GM21360 (cell line): ENCODE results near the gene FES.
"Not testable (repeated sequence)": the region's sequence is repeated elsewhere in the genome, so short reads cannot be mapped to it uniquely, and the experiment has no call there.

Experiments used
- ATAC-seq: cut with Tn5 transposase; IDR thresholded peaks from one replicate; pipeline ENCODE4 v1.9.1; 2021; ENCODE audit warnings: mild to moderate bottlenecking, moderate library complexity; ENCODE audit not compliant: unreplicated experiment

Gene FES

DNA sequence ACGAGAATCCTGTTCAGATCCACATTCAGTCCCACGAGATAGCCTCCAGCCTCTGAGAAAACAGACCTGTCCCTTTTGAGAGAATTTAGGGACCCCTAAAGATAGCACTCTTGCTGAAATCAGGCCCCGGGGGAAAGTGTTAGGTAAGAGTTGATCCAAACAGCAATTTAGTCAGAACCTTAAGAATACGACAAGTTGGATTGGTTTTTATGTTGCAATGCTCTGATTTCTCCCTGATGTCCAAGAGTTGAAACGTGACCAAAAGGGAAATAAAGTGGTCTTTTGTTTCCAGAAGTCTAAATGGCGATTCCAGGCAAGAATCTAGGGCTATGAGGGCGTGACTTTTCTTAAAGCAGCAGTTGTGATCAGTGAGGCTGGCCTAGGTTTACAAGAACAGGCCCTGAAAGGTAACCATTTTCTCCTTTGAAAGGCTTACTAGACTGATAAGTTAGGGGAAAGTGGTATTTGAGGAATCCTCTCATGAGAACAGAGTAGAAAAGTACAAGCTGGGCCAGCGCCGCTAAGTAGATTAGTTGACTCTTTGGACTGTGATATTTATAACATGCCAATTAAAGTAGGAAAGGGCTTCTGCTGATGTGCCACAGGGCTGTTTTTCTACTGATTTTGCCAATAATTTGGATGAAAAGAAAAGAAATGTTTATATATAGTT lies 23.7 kb downstream of the FES start:
- no peak for ATAC-seq

DNA sequence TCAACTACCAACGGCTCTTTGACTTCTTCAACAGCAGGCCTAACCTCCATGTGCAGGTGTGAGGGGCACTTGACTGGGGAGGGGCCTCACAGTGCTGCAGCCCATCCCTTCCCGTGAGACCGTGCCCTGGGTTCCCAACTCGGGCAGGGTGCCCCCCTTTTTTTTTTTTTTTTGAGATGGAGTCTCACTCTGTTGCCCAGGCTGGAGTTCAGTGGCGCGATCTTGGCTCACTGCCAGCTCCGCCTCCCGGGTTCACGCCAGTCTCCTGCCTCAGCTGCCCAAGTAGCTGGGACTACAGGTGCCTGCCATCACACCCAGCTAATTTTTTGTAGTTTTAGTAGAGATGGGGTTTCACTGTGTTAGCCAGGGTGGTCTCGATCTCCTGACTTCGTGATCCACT lies 25.1 kb downstream of the FES start:
- not testable (repeated sequence) for ATAC-seq

DNA sequence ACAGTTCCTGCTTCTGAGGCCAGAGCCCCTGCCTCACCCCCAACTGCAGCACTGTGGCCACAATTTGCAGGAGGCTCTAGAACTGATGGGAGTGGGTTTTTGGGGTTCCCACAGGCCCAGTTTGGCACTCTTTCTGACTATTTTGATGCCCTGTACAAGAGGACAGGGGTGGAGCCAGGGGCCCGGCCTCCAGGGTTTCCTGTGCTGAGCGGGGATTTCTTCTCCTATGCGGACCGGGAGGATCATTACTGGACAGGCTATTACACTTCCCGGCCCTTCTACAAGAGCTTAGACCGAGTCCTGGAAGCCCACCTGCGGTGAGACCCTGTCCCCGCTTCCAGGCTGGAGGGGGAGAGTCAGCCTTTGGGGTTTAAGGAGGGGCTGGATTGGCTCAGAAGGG lies 25.7 kb downstream of the FES start:
- no peak for ATAC-seq

DNA sequence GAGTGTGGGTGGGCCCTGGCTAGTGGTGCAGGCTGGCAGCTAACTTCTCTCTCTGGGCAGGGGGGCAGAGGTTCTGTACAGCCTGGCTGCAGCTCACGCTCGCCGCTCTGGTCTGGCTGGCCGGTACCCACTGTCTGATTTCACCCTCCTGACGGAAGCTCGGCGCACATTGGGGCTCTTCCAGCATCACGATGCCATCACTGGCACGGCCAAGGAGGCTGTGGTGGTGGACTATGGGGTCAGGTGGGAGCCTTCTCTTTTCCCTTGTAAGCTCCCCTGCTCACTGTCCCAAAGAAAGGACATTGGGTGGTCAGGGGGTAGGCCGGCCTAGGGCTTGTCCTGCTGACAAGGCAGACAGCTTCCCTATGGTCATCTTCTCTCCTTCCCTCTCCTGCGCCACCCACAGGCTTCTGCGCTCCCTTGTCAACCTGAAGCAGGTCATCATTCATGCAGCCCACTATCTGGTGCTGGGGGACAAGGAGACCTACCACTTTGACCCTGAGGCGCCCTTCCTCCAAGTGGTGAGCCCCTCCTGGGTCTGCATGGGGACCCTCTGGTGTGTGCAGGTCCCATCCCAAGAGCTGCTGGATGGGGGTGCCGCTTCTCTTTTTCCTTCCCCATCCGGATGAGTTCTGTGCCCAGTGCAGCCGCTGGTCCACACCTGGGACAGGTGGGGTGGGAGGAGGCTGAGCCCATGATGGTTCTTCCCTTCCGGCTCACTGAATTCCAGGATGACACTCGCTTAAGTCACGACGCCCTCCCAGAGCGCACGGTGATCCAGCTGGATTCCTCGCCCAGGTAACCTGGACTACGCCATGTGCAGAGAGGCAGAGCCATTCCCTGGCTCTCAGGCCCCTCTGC lies 26.4 kb downstream of the FES start:
- no peak for ATAC-seq

DNA sequence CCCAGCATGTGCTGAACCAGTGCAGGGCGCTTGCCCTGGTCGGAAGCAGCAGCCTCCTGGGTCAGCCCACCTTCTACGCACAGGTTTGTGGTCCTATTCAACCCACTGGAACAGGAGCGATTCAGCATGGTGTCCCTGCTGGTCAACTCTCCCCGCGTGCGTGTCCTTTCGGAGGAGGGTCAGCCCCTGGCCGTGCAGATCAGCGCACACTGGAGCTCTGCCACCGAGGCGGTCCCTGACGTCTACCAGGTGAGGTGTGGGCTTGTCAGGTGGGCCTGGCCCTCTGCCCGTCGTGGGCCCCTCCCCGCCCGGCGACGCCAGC lies 27.0 kb downstream of the FES start:
- no peak for ATAC-seq

DNA sequence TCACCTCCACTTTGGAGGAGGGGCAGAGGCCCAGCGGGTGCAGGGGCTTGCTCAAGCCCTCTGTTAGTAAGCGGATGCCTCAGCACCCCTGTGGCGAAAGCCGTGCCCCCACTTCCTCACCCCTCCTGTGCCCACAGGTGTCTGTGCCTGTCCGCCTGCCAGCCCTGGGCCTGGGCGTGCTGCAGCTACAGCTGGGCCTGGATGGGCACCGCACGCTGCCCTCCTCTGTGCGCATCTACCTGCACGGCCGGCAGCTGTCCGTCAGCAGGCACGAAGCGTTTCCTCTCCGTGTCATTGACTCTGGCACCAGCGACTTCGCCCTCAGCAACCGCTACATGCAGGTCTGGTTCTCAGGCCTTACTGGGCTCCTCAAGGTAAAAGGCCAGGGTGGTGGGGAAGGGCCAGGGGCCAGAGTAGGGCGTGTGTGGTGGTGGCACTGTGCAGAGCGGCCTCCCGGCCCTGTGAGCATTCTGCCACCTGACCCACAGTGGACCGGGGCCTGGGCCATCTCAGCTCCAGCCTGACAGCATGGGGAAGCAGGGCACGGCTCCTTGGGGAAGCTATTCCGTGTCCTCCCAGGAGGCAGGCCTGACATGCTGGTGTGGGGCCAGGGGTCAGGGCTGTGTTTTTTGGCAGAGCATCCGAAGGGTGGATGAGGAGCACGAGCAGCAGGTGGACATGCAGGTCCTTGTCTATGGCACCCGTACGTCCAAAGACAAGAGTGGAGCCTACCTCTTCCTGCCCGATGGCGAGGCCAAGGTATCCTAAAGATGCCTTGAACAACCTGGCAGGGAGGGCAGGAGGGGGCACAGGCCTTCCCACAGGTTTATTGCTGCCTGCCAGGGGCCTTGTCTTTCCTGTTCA lies 27.8 kb downstream of the FES start:
- no peak for ATAC-seq

DNA sequence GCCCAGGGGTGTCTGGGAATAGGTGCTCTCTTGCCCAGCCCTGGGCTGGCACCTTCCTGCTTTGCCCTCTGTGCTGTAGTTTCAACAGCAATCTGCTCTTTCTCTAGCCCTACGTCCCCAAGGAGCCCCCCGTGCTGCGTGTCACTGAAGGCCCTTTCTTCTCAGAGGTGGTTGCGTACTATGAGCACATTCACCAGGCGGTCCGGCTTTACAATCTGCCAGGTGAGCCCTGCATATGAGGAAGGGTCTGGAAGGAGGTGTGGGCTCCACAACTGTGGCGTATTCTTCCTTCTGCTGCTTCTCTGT lies 28.4 kb downstream of the FES start:
- no peak for ATAC-seq

DNA sequence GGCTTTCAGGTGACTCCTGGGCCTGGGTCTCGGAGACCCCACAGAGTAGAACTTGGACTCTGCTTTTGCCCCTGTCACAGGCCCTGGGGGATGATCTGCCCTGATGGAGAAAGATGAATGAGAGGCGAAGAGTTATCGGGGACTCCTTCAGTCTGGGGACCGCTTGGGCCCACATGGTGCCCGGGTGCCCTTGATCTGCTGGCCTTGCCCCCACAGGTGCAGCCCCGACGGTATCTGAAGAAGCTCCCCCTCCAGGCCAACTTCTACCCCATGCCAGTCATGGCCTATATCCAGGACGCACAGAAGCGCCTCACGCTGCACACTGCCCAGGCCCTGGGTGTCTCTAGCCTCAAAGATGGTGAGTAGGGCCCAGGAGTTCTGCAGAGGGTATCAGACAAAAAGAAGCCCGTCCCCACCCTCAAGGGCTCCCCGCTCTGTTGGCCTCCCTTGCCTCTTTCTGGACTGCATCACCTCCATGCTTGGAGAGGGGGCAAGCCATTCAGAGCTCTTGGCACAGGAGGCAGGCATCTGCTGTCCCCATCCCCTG lies 29.2 kb downstream of the FES start:
- ATAC-seq: no peak

DNA sequence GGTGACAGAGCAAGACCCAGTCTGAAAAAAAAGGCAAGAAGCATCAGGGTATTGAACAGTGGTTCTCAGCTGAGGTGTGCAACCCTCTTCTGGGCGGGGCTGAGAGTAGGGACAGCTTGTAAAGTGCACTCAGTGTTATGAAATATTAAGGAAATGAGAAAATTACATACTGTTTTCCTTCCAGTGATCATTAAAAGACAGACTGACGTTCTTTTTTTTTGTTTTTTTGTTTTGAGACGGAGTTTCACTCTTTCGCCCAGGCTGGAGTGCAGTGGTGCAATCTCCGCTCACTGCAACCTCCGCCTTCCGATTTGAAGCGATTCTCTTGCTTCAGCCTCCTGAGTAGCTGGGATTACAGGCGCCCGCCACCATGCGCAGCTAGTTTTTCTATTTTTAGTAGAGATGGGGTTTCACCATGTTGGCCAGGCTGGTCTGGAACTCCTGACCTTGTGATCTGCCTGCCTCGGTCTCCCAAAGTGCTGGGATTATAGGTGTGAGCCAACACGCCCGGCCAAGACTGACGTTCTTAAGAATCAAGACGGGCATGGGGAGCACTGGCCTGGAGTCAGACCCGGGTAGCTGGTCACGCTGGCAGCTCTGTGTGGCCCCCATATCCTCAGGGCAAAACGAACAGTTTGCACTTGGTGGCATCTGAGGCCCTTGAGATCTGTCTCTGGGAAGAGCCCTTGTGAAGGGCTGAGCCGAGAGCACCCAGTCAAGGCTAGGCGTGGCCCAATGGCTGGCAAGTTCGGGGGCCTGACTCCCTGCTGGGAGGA lies 30.2 kb downstream of the FES start:
- ATAC-seq: no peak

DNA sequence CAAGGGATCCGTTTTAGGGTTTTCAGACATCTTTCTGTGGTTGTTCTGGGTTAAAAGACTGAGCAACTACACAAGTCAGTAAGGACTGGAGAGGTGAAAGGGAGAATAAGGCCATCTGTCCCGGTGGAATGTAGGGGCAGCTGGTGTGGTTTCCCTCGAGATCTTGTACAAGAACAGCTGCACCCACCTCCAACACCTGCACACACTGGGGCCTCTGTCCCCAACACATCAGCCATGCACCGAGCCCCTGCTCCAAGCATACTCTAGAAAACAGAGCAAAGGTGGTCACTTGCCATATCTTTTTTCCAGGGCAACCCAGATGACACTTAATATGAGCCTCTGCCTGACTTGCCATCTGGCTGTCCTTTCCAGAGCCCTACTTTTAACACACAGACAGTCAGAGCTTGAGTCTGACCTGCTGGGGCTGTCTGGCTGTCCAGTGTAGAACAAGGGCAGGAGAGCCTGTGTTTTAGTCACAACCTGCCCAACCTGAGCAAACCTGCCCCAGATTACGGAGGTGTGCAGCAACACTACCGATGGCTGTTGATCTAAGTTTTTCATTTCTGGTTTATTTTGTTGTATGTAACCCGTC lies 31.0 kb downstream of the FES start:
- no peak for ATAC-seq

DNA sequence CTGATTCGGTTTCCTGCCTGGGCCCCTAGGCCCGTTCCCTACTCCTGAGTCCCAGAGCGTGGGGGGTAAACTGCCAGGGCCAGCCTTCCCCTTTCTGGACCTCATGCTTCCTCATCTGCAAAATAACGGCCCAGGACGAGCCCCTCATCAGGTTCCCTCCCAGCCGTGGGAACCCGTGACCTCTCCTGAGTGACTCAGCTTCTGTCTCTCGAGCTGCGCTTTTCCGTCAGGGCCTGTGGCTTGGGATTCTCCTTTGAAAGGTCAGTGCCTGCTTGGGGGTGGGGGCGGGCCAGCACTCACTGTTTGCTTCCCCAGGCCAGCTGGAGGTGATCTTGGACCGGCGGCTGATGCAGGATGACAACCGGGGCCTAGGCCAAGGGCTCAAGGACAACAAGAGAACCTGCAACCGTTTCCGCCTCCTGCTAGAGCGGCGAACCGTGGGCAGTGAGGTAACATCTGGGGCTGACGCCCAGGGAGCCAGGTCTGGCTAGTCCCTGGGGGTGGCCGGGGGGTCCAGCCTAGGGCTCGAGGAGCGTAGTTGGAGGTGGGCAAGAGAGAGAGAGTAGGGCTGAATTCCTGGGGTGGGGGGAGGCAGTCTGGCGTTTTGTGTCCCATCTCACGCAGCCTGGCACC lies 31.6 kb downstream of the FES start:
- no peak for ATAC-seq

DNA sequence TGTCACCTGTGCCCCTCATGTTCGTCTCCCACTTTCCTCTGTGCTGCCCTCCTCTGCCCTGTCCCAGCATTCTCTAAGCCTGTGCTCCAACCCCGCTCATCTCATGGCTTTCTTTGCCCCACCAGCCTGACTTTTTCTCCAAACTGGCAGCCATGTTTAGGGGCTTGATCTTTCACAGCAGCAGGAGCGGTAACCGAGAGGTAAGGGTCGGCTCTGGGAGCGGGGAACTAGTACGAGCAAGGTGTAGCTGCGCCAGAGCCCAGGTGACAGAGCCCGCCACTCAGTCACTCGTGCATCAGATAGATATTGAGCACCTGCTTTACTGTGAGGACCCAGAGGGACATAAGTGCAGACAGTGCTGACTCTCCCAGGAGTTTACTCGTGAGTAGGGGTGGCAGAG lies 32.2 kb downstream of the FES start:
- ATAC-seq: no peak

DNA sequence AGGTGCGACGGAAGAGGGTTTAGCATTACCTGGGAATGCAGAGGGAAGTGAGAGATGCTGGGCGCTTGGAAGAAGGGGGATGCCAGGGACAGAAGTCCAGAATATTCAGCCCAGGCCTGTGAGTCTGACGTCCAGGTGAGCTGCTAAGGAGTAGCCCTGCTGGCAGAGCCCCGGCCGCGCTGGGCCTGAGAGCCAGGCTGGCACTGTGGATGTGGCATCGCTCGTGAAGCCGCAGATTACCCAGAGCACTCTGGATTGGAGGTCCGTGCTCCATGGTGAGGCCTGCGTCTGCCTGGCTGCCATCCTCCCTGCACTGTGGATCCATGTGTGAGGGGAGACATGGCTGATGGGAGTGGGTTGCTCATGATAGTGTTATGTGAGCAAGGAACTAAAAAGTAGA lies 33.3 kb downstream of the FES start:
- ATAC-seq: no peak

DNA sequence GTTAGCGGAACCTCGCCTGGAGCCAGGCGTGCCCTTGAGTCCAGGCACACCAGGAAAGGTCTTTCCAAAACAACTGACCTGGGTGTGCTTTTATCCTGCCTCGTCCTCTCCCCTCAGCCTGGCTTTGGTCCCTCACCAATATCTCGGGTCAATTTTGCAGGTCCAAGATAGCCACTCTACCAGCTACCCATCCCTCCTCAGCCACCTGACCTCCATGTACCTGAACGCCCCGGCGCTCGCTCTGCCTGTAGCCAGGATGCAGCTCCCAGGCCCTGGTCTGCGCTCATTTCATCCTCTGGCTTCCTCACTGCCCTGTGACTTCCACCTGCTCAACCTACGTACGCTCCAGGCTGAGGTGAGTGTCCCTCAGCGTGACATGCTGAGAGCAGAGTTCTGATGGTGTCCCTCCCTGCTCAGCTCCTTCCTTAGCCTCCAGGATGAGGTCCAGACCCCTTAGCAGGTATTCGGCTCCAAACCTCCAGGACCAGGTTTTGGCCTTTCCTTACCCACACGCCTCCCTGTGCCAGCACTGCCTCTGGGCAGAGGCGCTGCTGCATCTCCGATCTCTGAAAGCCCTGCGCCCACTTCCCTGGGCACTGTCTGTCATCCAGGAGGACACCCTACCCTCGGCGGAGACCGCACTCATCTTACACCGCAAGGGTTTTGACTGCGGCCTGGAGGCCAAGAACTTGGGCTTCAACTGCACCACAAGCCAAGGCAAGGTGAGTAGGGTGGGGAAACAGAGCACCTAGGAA lies 33.9 kb downstream of the FES start:
- ATAC-seq: no peak

DNA sequence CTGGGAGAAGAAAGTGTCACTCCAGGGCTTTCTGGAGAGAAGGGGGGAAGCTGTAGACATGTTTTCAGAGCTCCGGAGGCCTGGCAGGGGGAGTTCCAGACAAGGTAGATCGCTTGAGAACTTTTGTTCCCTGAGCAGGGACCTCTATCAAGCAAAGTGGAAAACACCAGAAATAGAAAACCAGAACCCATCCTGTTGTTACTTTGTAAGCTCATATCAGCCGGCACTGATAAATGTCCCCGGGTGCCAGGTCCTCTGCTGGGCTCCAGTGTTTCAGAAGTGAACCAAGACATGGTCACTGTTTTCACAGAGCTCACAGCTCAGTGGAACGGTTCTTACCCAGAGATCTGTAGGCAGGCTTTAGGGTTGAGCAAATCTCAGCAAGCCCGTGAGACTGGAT lies 34.5 kb downstream of the FES start:
- ATAC-seq: no peak

DNA sequence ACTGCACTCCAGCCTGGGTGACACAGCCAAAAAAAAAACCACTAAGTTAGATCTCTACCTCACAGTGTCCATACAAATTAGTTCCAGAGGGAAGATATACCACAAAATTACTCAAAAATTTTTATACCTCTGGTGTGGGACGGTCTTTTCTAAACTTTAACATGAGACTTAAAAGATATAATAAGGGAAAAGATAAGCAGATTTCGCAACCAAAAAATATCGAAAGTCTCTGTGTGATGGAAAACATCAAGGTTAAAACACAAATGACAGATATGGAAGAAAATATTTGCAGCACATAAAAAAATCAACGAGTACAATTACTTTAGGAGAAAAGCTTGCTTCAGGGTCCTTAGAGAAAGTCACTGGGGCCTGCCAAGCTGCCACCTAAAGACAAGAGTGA lies 37.6 kb downstream of the FES start:
- ATAC-seq: no peak

DNA sequence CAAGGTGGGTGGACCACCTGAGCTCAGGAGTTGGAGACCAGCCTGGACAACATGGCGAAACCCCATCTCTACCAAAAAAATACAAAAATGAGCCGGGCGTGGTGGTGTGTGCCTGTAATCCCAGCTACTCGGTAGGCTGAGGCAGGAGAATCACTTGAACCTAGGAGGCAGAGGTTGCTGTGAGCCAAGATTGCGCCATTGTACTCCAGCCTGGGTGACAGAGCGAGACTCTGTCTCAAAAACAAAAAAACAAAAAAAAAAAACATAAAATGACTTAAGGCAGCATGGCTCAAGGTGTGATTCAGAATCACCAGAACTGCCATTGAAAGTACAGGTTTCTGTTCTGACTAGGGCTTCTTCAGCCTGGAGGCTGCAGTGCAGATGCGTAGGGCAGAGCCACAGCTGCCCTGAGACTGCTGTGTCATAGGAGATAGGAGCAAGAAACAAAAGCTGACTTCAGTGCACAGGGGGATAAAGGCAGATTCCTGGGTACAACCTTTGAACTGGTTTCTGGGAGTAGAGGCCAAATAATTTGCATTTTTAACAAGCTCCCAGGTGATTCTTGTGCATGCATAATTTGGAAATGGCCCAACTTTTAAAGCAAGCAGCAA lies 38.5 kb downstream of the FES start:
- ATAC-seq: peak; percentile 77

DNA sequence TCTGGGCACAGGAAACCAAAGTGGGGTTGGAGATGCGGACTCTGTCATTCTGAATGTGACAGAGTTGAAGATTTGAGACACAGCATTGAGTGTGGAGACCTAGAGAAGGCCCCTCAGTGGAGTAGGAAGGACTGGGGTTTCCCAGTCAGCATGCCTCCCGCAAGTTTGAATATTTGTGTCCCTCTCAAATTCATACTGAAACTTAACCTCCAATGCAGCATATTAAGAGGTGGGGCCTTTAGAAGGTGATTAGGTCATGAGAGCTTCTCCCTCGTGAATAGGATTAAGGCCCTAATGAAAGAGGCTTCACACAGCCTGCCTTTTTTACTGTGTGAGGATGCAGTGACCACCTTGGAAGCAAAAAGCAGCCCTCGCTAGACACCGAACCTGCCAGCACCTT lies 40.1 kb downstream of the FES start:
- peak; percentile 70 for ATAC-seq

DNA sequence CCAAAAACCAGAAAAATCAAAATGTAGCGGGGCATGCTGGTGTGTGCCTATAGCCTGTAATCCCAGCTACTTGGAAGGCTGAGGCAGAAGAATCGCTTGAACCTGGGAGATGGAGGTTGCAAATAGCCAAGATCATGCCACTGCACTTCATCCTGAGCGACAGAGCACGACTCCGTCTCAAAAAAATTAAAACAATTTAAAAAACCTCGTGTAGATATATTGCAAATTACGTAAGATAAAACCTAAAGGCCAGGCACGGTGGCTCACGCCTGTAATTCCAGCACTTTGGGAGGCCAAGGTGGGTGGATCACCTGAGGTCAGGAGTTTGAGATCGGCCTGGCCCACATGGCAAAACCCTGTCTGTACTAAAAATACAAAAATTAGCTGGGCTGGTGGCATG lies 42.5 kb downstream of the FES start:
- not testable (repeated sequence) for ATAC-seq
